SK-N-SH (cell line): Measurements from ENCODE around the gene ADD2. TPM values are rescaled to one million over a fixed set of nuclear protein-coding genes. Genes with fewer than 3 reads are reported as not detected.

ENCODE experiments used
- CTCF ChIA-PET: fragments of 300-600, 350-600 bp; formaldehyde crosslinking; extraction: SDS; loops from one replicate; lab custom pipeline; 2021; lab: Yijun Ruan, JAX
- POLR2A ChIA-PET: fragments of 350-600 bp; sonication (Branson Sonifier 250); formaldehyde crosslinking; extraction: SDS; loops from one replicate; lab custom pipeline; 2020; ENCODE audit warnings: antibody characterized with exemption, inconsistent platforms; lab: Yijun Ruan, JAX
- DNase-seq: peaks from one replicate; pipeline ENCODE4 v3.0.0; 2012
- H2AFZ ChIP-seq: fragments of 200-600 bp; sonication (generic); 2 replicates; pipeline ENCODE4 v1.8.1; 2016; ENCODE audit warnings: antibody characterized with exemption, mild to moderate bottlenecking, low read depth
- H3F3A ChIP-seq: fragments of 200-600 bp; sonication (generic); replicated peaks from 2 replicates; pipeline ENCODE3; 2016; ENCODE audit warnings: antibody characterized with exemption, mild to moderate bottlenecking; ENCODE audit not compliant: insufficient read depth
- H3K27ac ChIP-seq, 2 experiments: fragments of 200-500 bp in 1 of 2; fragments of 200-600 bp in 1 of 2; sonication (Bioruptor generic) in 1 of 2; sonication (generic), shearing (Covaris generic) in 1 of 2; 2 replicates each; pipeline versions ENCODE4 v1.5.1 to v1.6.1; 2014 to 2016; ENCODE audit warnings: low read depth in 2 of 2, inconsistent platforms in 1 of 2, low read length in 1 of 2, mild to moderate bottlenecking in 1 of 2, mixed read lengths in 1 of 2
- H3K27me3 ChIP-seq: fragments of 200-600 bp; sonication (generic), shearing (Covaris generic); 2 replicates; pipeline ENCODE4 v1.6.1; 2016; ENCODE audit warnings: mixed run types; ENCODE audit not compliant: insufficient read depth
- H3K36me3 ChIP-seq, 2 experiments: fragments of 200-500 bp in 1 of 2; fragments of 200-600 bp in 1 of 2; sonication (Bioruptor generic) in 1 of 2; sonication (generic) in 1 of 2; replicated peaks in 1 of 2; 2 replicates each; pipeline versions ENCODE3 to v1.5.1; 2014 to 2016; ENCODE audit warnings: low read length in 1 of 2, mild to moderate bottlenecking in 1 of 2; ENCODE audit not compliant: insufficient read depth in 2 of 2, control insufficient read depth in 1 of 2
- H3K4me1 ChIP-seq, 2 experiments: fragments of 200-500 bp in 1 of 2; fragments of 200-600 bp in 1 of 2; sonication (Bioruptor generic) in 1 of 2; sonication (generic), shearing (Covaris generic) in 1 of 2; 2 replicates each; pipeline versions ENCODE4 v1.5.1 to v1.6.1; 2014 to 2016; ENCODE audit warnings: low read depth in 1 of 2, low read length in 1 of 2, mixed run types in 1 of 2; ENCODE audit not compliant: insufficient read depth in 2 of 2, control insufficient read depth in 1 of 2
- H3K4me2 ChIP-seq: fragments of 200-600 bp; sonication (generic), shearing (Covaris generic); 2 replicates; pipeline ENCODE4 v1.6.1; 2017; ENCODE audit warnings: mixed run types
- H3K4me3 ChIP-seq, 2 experiments: fragments of 200-500 bp in 1 of 2; fragments of 200-600 bp in 1 of 2; sonication (Bioruptor generic) in 1 of 2; sonication (generic), shearing (Covaris generic) in 1 of 2; 2 replicates each; pipeline versions ENCODE4 v1.5.1 to v1.8.1; 2014 to 2016; ENCODE audit warnings: low read depth in 2 of 2, inconsistent platforms in 1 of 2, low read length in 1 of 2, mild to moderate bottlenecking in 1 of 2, mixed read lengths in 1 of 2, moderate library complexity in 1 of 2
- H3K79me2 ChIP-seq: fragments of 200-600 bp; sonication (generic); 2 replicates; pipeline ENCODE4 v1.8.1; 2017; ENCODE audit warnings: mild to moderate bottlenecking; ENCODE audit not compliant: insufficient read depth
- H3K9ac ChIP-seq: fragments of 200-600 bp; sonication (generic); 2 replicates; pipeline ENCODE4 v1.6.1; 2017; ENCODE audit warnings: mixed run types
- H3K9me2 ChIP-seq: fragments of 200-600 bp; sonication (generic); 2 replicates; pipeline ENCODE4 v1.6.1; 2017; ENCODE audit warnings: mixed run types
- H3K9me3 ChIP-seq: fragments of 200-600 bp; sonication (generic); 2 replicates; pipeline ENCODE4 v1.6.1; 2017; ENCODE audit warnings: mixed run types, mild to moderate bottlenecking, moderate library complexity
- H4K20me1 ChIP-seq: fragments of 200-600 bp; sonication (generic); 2 replicates; pipeline ENCODE4 v1.6.1; 2017; ENCODE audit warnings: mild to moderate bottlenecking, mixed run types; ENCODE audit not compliant: insufficient read depth
- CHD2 ChIP-seq: fragments of 150-350 bp; IDR thresholded peaks from 2 replicates; pipeline ENCODE4 v1.6.1; 2018; ENCODE audit warnings: low read length; ENCODE audit not compliant: partially characterized antibody
- ELF1 ChIP-seq: IDR thresholded peaks from 2 replicates; pipeline ENCODE4 v1.4.0; 2012
- GABPA ChIP-seq: IDR thresholded peaks from 2 replicates; pipeline ENCODE4 v1.4.0; 2012; ENCODE audit warnings: low read depth, mild to moderate bottlenecking
- GATA2 ChIP-seq: sonication (generic); formaldehyde crosslinking; IDR thresholded peaks from 2 replicates; pipeline ENCODE4 v1.5.0; 2020; ENCODE audit warnings: mild to moderate bottlenecking, missing genetic modification reagents
- MEF2A ChIP-seq: IDR thresholded peaks from 2 replicates; pipeline ENCODE4 v1.4.0; 2012; ENCODE audit warnings: low read depth, borderline replicate concordance
- MXI1 ChIP-seq: IDR thresholded peaks from 2 replicates; pipeline ENCODE4 v1.6.1; 2012; ENCODE audit warnings: mild to moderate bottlenecking, low read depth, low read length, improper control_type of control experiment
- NRF1 ChIP-seq: IDR thresholded peaks from 2 replicates; pipeline ENCODE4 v1.6.1; 2012; ENCODE audit warnings: low read depth, mild to moderate bottlenecking, low read length
- RCOR1 ChIP-seq: fragments of 150-350 bp; IDR thresholded peaks from 2 replicates; pipeline ENCODE4 v1.6.1; 2017; ENCODE audit warnings: antibody characterized with exemption, low read length
- RFX5 ChIP-seq: IDR thresholded peaks from 2 replicates; pipeline ENCODE4 v1.6.1; 2012; ENCODE audit warnings: mild to moderate bottlenecking, improper control_type of control experiment, low read length
- SMC3 ChIP-seq: IDR thresholded peaks from 2 replicates; pipeline ENCODE4 v1.6.1; 2012; ENCODE audit warnings: low read depth, low read length, improper control_type of control experiment
- TAF1 ChIP-seq: IDR thresholded peaks from 2 replicates; pipeline ENCODE4 v1.6.1; 2012; ENCODE audit warnings: low read depth, mild to moderate bottlenecking, low read length, moderate library complexity, borderline replicate concordance
- TEAD4 ChIP-seq: IDR thresholded peaks from 2 replicates; pipeline ENCODE4 v1.4.0; 2012; ENCODE audit warnings: mild to moderate bottlenecking, borderline replicate concordance; ENCODE audit not compliant: insufficient read depth
- YY1 ChIP-seq: IDR thresholded peaks from 2 replicates; pipeline ENCODE4 v1.4.0; 2012; ENCODE audit warnings: low read depth, mild to moderate bottlenecking
- WGBS: methylation state at CpG from one replicate; pipeline ENCODE4 v1.1.6; 2017; ENCODE audit warnings: low lambda C conversion rate; 5-methylcytosine and 5-hydroxymethylcytosine counted together
- polyA plus RNA-seq, 3 experiments: library from polyadenylated mRNA; depleted of rRNA; stranded (reverse); fragments of >200 nt; gene quantifications; 2 replicates each; pipeline ENCODE4 v1.2.3, GENCODE V29; 2012
- TF ChIP-seq, protein P1 (sequence below): IDR thresholded peaks from 2 replicates; pipeline ENCODE4; 2012
- TF ChIP-seq, protein P2 (sequence below): IDR thresholded peaks from 2 replicates; pipeline ENCODE4 v1.4.0; 2012; ENCODE audit warnings: low read depth, borderline replicate concordance
- TF ChIP-seq, protein P3 (sequence below): fragments of 150-350 bp; IDR thresholded peaks from 2 replicates; pipeline ENCODE4 v1.6.1; 2017; ENCODE audit warnings: antibody characterized with exemption, low read length, low read depth, borderline replicate concordance
- TF ChIP-seq, protein P4 (sequence below): IDR thresholded peaks from 2 replicates; pipeline ENCODE4 v1.6.1; 2012; ENCODE audit warnings: mild to moderate bottlenecking, low read depth, low read length, moderate library complexity
- TF ChIP-seq, protein P5 (sequence below): IDR thresholded peaks from 2 replicates; pipeline ENCODE4 v1.4.0; 2012; ENCODE audit warnings: low read depth, borderline replicate concordance

The ADD2 gene
- polyA plus RNA-seq, 1 of the 3 experiments (the other 2 are of a cell fraction): 0.30 TPM

DNA sequence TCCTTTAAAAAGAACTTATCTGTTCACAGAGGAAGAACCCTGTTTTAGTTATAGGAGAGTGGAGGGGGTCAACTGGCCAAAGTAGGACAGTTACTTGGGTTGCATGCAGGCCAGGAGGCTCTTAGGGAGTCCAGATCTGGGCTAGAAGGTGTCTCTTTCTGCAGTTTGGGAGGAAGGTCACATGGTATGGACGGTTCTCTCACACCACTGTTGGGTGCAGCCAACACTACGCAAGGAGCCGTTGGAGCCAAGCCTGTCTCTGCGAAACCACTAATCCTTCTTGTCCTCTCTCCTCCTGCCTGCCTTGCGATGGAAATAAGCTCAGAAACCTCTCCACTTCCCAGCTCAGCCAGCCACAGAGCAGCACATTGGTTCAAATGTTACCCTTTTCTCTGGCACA lies 108.4 kb downstream of the ADD2 start:
- Histone ChIP-seq H3F3A (no peaks in the 10 kb centered on the region), H4K20me1 (no peaks in the 10 kb centered on the region), H3K9me2 (no peaks in the 10 kb centered on the region), H3K4me1 (no peaks in the 10 kb centered on the region), H3K36me3 (no peaks in the 10 kb centered on the region), H3K27me3 (peaks cover 17% of the 10 kb centered on the region; the same call in 1 of the 2 replicates), H3K4me3 (no peak overlapping the region), H3K9me3 (no peaks in the 10 kb centered on the region), H3K79me2 (no peaks in the 10 kb centered on the region), H2AFZ (no peak overlapping the region), H3K27ac (no peak overlapping the region), H3K9ac (no peak overlapping the region), H3K4me2 (no peak overlapping the region)
- POLR2A ChIA-PET: no interaction called here
- WGBS: 87% methylated on average over 5 of the region's 5 CpGs
- no peak for DNase-seq
- no peak for TF ChIP-seq MXI1
- no peak for TF ChIP-seq NRF1
- TF ChIP-seq, protein P1, sequence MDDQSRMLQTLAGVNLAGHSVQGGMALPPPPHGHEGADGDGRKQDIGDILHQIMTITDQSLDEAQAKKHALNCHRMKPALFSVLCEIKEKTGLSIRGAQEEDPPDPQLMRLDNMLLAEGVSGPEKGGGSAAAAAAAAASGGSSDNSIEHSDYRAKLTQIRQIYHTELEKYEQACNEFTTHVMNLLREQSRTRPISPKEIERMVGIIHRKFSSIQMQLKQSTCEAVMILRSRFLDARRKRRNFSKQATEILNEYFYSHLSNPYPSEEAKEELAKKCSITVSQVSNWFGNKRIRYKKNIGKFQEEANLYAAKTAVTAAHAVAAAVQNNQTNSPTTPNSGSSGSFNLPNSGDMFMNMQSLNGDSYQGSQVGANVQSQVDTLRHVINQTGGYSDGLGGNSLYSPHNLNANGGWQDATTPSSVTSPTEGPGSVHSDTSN: no peak
- TF ChIP-seq GABPA: no peak
- TF ChIP-seq, protein P2, sequence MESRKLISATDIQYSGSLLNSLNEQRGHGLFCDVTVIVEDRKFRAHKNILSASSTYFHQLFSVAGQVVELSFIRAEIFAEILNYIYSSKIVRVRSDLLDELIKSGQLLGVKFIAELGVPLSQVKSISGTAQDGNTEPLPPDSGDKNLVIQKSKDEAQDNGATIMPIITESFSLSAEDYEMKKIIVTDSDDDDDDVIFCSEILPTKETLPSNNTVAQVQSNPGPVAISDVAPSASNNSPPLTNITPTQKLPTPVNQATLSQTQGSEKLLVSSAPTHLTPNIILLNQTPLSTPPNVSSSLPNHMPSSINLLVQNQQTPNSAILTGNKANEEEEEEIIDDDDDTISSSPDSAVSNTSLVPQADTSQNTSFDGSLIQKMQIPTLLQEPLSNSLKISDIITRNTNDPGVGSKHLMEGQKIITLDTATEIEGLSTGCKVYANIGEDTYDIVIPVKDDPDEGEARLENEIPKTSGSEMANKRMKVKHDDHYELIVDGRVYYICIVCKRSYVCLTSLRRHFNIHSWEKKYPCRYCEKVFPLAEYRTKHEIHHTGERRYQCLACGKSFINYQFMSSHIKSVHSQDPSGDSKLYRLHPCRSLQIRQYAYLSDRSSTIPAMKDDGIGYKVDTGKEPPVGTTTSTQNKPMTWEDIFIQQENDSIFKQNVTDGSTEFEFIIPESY: no peak
- no peak for TF ChIP-seq SMC3
- no peak for TF ChIP-seq GATA2 (CRISPR knock-in tag)
- no peak for TF ChIP-seq TAF1
- TF ChIP-seq, protein P3, sequence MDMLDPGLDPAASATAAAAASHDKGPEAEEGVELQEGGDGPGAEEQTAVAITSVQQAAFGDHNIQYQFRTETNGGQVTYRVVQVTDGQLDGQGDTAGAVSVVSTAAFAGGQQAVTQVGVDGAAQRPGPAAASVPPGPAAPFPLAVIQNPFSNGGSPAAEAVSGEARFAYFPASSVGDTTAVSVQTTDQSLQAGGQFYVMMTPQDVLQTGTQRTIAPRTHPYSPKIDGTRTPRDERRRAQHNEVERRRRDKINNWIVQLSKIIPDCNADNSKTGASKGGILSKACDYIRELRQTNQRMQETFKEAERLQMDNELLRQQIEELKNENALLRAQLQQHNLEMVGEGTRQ: no peak
- no peak for TF ChIP-seq YY1
- TF ChIP-seq TEAD4: no peak
- no peak for TF ChIP-seq MEF2A
- no peak for TF ChIP-seq RCOR1
- TF ChIP-seq, protein P4, sequence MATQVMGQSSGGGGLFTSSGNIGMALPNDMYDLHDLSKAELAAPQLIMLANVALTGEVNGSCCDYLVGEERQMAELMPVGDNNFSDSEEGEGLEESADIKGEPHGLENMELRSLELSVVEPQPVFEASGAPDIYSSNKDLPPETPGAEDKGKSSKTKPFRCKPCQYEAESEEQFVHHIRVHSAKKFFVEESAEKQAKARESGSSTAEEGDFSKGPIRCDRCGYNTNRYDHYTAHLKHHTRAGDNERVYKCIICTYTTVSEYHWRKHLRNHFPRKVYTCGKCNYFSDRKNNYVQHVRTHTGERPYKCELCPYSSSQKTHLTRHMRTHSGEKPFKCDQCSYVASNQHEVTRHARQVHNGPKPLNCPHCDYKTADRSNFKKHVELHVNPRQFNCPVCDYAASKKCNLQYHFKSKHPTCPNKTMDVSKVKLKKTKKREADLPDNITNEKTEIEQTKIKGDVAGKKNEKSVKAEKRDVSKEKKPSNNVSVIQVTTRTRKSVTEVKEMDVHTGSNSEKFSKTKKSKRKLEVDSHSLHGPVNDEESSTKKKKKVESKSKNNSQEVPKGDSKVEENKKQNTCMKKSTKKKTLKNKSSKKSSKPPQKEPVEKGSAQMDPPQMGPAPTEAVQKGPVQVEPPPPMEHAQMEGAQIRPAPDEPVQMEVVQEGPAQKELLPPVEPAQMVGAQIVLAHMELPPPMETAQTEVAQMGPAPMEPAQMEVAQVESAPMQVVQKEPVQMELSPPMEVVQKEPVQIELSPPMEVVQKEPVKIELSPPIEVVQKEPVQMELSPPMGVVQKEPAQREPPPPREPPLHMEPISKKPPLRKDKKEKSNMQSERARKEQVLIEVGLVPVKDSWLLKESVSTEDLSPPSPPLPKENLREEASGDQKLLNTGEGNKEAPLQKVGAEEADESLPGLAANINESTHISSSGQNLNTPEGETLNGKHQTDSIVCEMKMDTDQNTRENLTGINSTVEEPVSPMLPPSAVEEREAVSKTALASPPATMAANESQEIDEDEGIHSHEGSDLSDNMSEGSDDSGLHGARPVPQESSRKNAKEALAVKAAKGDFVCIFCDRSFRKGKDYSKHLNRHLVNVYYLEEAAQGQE: no peak
- TF ChIP-seq, protein P5, sequence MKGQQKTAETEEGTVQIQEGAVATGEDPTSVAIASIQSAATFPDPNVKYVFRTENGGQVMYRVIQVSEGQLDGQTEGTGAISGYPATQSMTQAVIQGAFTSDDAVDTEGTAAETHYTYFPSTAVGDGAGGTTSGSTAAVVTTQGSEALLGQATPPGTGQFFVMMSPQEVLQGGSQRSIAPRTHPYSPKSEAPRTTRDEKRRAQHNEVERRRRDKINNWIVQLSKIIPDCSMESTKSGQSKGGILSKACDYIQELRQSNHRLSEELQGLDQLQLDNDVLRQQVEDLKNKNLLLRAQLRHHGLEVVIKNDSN: no peak
- no peak for TF ChIP-seq ELF1
- no peak for TF ChIP-seq RFX5
- TF ChIP-seq CHD2: no peak
- CTCF ChIA-PET: interaction anchor here (1.0 to 6.0 kb wide), 5 partner anchors 11 to 202 kb away, joined by 4 to 51 read pairs (median 6); partner anchors contain the start of genes ADD2 and FIGLA
